Measurements from ENCODE around the gene PTPN20. TPM values are rescaled to one million over a fixed set of nuclear protein-coding genes. Genes with fewer than 3 reads are reported as not detected.

The PTPN20 gene
- total and polyA plus RNA-seq, 2 of the 8 experiments (the other 6 are each of a cell fraction or from before 2014, with no cell fraction given) = not detected

DNA sequence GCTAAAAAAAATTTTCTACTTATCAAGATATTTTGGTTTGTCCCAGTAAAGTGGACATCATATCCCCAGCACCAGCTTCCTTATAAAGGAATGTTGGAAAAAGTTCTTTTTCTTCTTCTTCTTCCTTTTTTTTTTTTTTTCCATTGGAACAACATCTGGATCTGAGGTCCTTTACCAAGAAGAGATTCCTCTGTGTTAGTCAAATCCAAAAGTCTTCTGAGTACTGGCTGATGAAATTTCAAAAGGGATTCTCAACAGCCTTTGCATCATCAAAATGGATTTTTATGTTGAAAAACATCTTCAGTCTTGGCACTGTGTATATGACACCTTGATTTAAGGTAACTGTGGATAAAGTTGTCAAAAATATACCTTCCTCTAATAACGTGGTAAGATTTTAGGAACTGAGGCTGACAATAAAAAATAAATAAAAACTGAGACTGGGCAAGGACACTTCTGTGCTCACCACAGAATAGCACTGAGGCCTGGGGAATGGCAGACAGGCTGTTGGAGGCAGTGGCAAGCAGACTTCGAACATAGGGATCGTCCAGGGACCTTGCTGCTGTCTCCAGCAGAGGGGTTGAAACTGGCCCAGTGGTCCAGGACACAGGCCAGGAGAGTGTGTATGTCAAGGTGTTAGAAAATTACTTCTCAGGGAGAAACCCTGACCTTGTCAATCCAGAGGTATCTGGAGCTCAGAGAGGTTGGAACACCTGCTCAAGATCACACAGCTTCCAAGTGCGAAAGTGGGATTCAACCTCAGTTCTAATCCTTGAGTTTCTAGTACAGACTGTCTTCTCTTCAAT, 130.4 kb downstream of the PTPN20 start:
- Histone ChIP-seq H3K27me3 (replicated peaks in 1 of 4; ENCODE audit: control insufficient read depth in 3 of 4, extremely low read depth in 1 of 4, insufficient read depth in 3 of 4, low read length in 3 of 4) (no peaks in the 10 kb centered on the region), H2BK20ac (ENCODE audit: low read length) (no peak overlapping the region), H3K4me2 (ENCODE audit: insufficient read depth in 1 of 2, low read depth in 2 of 2, low read length in 2 of 2) (no peak overlapping the region), H3K4ac (replicated peaks; ENCODE audit: insufficient read length, low read depth, low read length) (no peak overlapping the region), H2BK15ac (ENCODE audit: low read length) (no peak overlapping the region), H3K79me2 (ENCODE audit: control insufficient read depth in 1 of 2, insufficient read depth in 2 of 2, low read length in 2 of 2) (no peaks in the 10 kb centered on the region), H4K8ac (ENCODE audit: extremely low read depth, insufficient read depth, low read length) (no peak overlapping the region), H4K5ac (ENCODE audit: insufficient read length, low read depth, low read length) (no peak overlapping the region), H2BK120ac (replicated peaks; ENCODE audit: low read depth, low read length) (no peak overlapping the region), H2AK5ac (ENCODE audit: low read depth, low read length) (no peak overlapping the region), H3K56ac (replicated peaks; ENCODE audit: insufficient read length, low read depth, low read length) (no peak overlapping the region), H3K4me1 (replicated peaks in 1 of 4; ENCODE audit: control insufficient read depth in 3 of 4, insufficient read depth in 4 of 4, low read length in 3 of 4) (peaks cover 0 to 2% (median 0%) of the 10 kb centered on the region in 4 experiments; a peak in 1 of 7 replicates), H2BK5ac (ENCODE audit: low read depth, low read length) (no peak overlapping the region), H4K20me1 (replicated peaks in 1 of 2; ENCODE audit: control insufficient read depth in 1 of 2, insufficient read depth in 2 of 2, low read length in 2 of 2) (no peaks in the 10 kb centered on the region), H3K79me1 (ENCODE audit: low read depth, low read length) (no peaks in the 10 kb centered on the region), H3K23ac (ENCODE audit: insufficient read length) (no peak overlapping the region), H3K27ac (ENCODE audit: low read depth, low read length) (no peak overlapping the region), H3K18ac (ENCODE audit: extremely low read depth, low read length) (no peak overlapping the region), H3K9ac (replicated peaks in 1 of 4; ENCODE audit: extremely low read depth in 1 of 4, low read depth in 3 of 4, low read length in 3 of 4) (no peak overlapping the region), H3K36me3 (ENCODE audit: control insufficient read depth in 2 of 4, insufficient read depth in 4 of 4, low read length in 3 of 4) (no peaks in the 10 kb centered on the region), H4K91ac (replicated peaks; ENCODE audit: insufficient read length, low read length) (no peak overlapping the region), H2AFZ (ENCODE audit: low read length) (no peak overlapping the region), H3K14ac (ENCODE audit: insufficient read length) (no peak overlapping the region), H2BK12ac (ENCODE audit: low read depth, low read length) (no peak overlapping the region), H3K4me3 (ENCODE audit: extremely low read depth in 1 of 4, insufficient read depth in 2 of 4, low read depth in 3 of 4, low read length in 4 of 4) (no peak overlapping the region), H3K23me2 (ENCODE audit: low read depth, low read length) (no peaks in the 10 kb centered on the region), H3K9me3 (ENCODE audit: insufficient read depth in 2 of 2, low read depth in 1 of 2, low read length in 1 of 2) (no peaks in the 10 kb centered on the region)
- no peak for DNase-seq (ENCODE audit: low read depth in 1 of 2, low spot score in 2 of 2)
- WGBS, 2 experiments (ENCODE audit: extremely low coverage in 1 of 2, insufficient coverage in 1 of 2, insufficient read length in 1 of 2, insufficient replicate concordance in 2 of 2, low coverage in 1 of 2, low lambda C conversion rate in 2 of 2, missing lambda C conversion rate in 1 of 2) = 97% methylated on average over 4 of the region's 4 CpGs; no CpG with 5 or more reads in 1 of the 2 experiments
- ChIA-PET CTCF (ENCODE audit: partially characterized antibody) (interaction anchor here (0.6 to 12.1 kb wide), 7 partner anchors 10 to 271 kb away, joined by 3 to 201 read pairs (median 5); no protein-coding TSS in a partner anchor), POLR2A (ENCODE audit: partially characterized antibody) (no interaction called here)
- TF ChIP-seq KDM1A (IDR thresholded peaks at IDR 0.05; ENCODE audit: borderline replicate concordance, low read length) (no peak), BACH1 (IDR thresholded peaks at IDR 0.05; ENCODE audit: low read length) (no peak), BRCA1 (IDR thresholded peaks at IDR 0.05; ENCODE audit: low read depth, low read length) (no peak), TAF1 (IDR thresholded peaks at IDR 0.05; ENCODE audit: low read depth, low read length) (no peak), SP2 (IDR thresholded peaks at IDR 0.05; ENCODE audit: low read length) (no peak), JUND (IDR thresholded peaks at IDR 0.05; ENCODE audit: low read length) (no peak), SP4 (IDR thresholded peaks at IDR 0.05; ENCODE audit: low read length) (no peak), TBP (IDR thresholded peaks at IDR 0.05; ENCODE audit: low read depth, low read length) (no peak), KDM4A (IDR thresholded peaks at IDR 0.05; ENCODE audit: low read depth, low read length, severe bottlenecking) (no peak), EGR1 (IDR thresholded peaks at IDR 0.05; ENCODE audit: borderline replicate concordance, low read depth, low read length) (no peak), POLR2A (IDR thresholded peaks at IDR 0.05; ENCODE audit: control extremely low read depth in 1 of 2, low read depth in 2 of 2, low read length in 2 of 2) (no peak), CBX8 (IDR thresholded peaks at IDR 0.05; ENCODE audit: borderline replicate concordance, low read depth, low read length) (no peak)
- TF ChIP-seq, protein P1, sequence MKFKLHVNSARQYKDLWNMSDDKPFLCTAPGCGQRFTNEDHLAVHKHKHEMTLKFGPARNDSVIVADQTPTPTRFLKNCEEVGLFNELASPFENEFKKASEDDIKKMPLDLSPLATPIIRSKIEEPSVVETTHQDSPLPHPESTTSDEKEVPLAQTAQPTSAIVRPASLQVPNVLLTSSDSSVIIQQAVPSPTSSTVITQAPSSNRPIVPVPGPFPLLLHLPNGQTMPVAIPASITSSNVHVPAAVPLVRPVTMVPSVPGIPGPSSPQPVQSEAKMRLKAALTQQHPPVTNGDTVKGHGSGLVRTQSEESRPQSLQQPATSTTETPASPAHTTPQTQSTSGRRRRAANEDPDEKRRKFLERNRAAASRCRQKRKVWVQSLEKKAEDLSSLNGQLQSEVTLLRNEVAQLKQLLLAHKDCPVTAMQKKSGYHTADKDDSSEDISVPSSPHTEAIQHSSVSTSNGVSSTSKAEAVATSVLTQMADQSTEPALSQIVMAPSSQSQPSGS (IDR thresholded peaks at IDR 0.05; ENCODE audit: low read length) = no peak
- no peak for FAIRE-seq
